HG03457 (cell line): Measurements from ENCODE around the gene MAP2K2.
"Not testable (repeated sequence)": the region's sequence is repeated elsewhere in the genome, so short reads cannot be mapped to it uniquely, and the experiment has no call there.

Source experiments
- ATAC-seq: cut with Tn5 transposase; IDR thresholded peaks from one replicate; pipeline ENCODE4 v1.9.1; 2021; ENCODE audit warnings: moderate number of reproducible peaks; ENCODE audit not compliant: unreplicated experiment

Gene MAP2K2

GRCh38 chr19:4130744-4131438 lies 7.0 kb upstream of the MAP2K2 start:
- no peak for ATAC-seq

GRCh38 chr19:4129050-4129449 lies 5.1 kb upstream of the MAP2K2 start:
- ATAC-seq, result not testable (repeated sequence)

GRCh38 chr19:4127322-4127721 lies 3.4 kb upstream of the MAP2K2 start:
- ATAC-seq, result not testable (repeated sequence)

- no peak for ATAC-seq
Observed at GRCh38 chr19:4124638-4125037, 716 bp upstream of the MAP2K2 start.

GRCh38 chr19:4122480-4122879 lies 1.4 kb downstream of the MAP2K2 start:
- no peak for ATAC-seq

- no peak for ATAC-seq
Observed at GRCh38 chr19:4121815-4122214, 2.1 kb downstream of the MAP2K2 start.

GRCh38 chr19:4121273-4121612 lies 2.7 kb downstream of the MAP2K2 start:
- no peak for ATAC-seq

- ATAC-seq, result no peak
Observed at GRCh38 chr19:4120559-4121272, 3.2 kb downstream of the MAP2K2 start.

- no peak for ATAC-seq
Observed at GRCh38 chr19:4119763-4120162, 4.2 kb downstream of the MAP2K2 start.

GRCh38 chr19:4115818-4116385 lies 8.0 kb downstream of the MAP2K2 start:
- no peak for ATAC-seq

- ATAC-seq, result no peak
Observed at GRCh38 chr19:4115050-4115817, 8.7 kb downstream of the MAP2K2 start.

GRCh38 chr19:4114181-4114580 lies 9.7 kb downstream of the MAP2K2 start:
- no peak for ATAC-seq

- no peak for ATAC-seq
Observed at GRCh38 chr19:4113398-4114088, 10.4 kb downstream of the MAP2K2 start.

- no peak for ATAC-seq
Observed at GRCh38 chr19:4112367-4112766, 11.6 kb downstream of the MAP2K2 start.

GRCh38 chr19:4109626-4109945 lies 14.3 kb downstream of the MAP2K2 start:
- no peak for ATAC-seq

GRCh38 chr19:4108767-4109625 lies 14.9 kb downstream of the MAP2K2 start:
- ATAC-seq, result no peak

GRCh38 chr19:4103080-4103433 lies 20.9 kb downstream of the MAP2K2 start:
- no peak for ATAC-seq

GRCh38 chr19:4102339-4103079 lies 21.4 kb downstream of the MAP2K2 start:
- no peak for ATAC-seq

- no peak for ATAC-seq
Observed at GRCh38 chr19:4101496-4101770, 22.5 kb downstream of the MAP2K2 start.
